Activated CD4-positive, alpha-beta T cell treated with anti-CD3 and anti-CD28 coated beads, Interleukin-2, amount 10 ng/mL, durations not matched to agents 7 days and 5 days (primary cell): ENCODE data around the gene MAP3K1. TPM values are rescaled to one million over a fixed set of nuclear protein-coding genes. Genes with fewer than 3 reads are reported as not detected.

Experiments
- CTCF ChIA-PET: fragments of 350-600 bp; sonication (Branson Sonifier 250); formaldehyde crosslinking; loops from one replicate; lab custom pipeline; 2021; ENCODE audit warnings: antibody characterized with exemption; lab: Charles Lee
- POLR2A ChIA-PET: fragments of 350-600 bp; sonication (Branson Sonifier 250); formaldehyde crosslinking; loops from one replicate; lab custom pipeline; 2021; ENCODE audit warnings: antibody characterized with exemption; lab: Charles Lee
- DNase-seq: peaks from one replicate; pipeline ENCODE4 v3.0.0-alpha.2; 2020
- H3K27ac Mint-ChIP-seq: one replicate; pipeline ENCODE4 v1.8.0; 2021; ENCODE audit warnings: mild to moderate bottlenecking, moderate library complexity, mixed read lengths
- H3K27me3 Mint-ChIP-seq: one replicate; pipeline ENCODE4 v1.8.0; 2021; ENCODE audit warnings: mixed read lengths
- H3K36me3 Mint-ChIP-seq: one replicate; pipeline ENCODE4 v1.8.0; 2021; ENCODE audit warnings: low read depth, mixed read lengths
- H3K4me1 Mint-ChIP-seq: one replicate; pipeline ENCODE4 v1.8.0; 2021; ENCODE audit warnings: mixed read lengths
- H3K4me3 Mint-ChIP-seq: one replicate; pipeline ENCODE4 v1.8.0; 2021; ENCODE audit warnings: mild to moderate bottlenecking, moderate library complexity, mixed read lengths
- H3K9me3 Mint-ChIP-seq: one replicate; pipeline ENCODE4 v1.8.0; 2021; ENCODE audit warnings: mixed read lengths
- total RNA-seq, 2 experiments: library from RNA; stranded (reverse); gene quantifications; one replicate each; pipeline ENCODE4 v1.2.3, GENCODE V29; 2021

MAP3K1 gene
- total RNA-seq, 2 experiments from 2014 or later: 59.9 to 63.9 TPM

DNA sequence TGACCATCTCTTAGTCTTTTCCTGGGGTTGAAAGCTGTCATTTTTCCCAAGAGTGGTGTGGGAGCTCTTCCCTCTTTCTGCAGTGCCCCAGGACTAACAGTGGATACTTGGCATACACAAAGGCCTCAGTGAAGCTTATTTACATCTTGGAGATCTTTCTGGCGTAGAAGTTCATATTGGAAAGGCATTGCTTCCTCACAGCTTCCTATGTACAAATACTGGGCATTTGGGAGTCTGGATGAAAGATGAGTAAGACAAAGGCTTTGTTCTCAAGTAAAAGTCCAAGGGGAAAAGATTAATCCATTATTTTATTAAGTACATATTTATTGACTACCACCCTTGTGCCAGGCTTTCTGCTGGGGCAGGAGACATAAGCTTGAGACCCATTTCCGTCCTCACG is 22.0 kb downstream of the MAP3K1 start:
- Mint-ChIP-seq H3K27me3 (no peaks in the 10 kb centered on the region), H3K9me3 (no peaks in the 10 kb centered on the region), H3K4me1 (peaks cover 75% of the 10 kb centered on the region), H3K27ac (no peak overlapping the region), H3K4me3 (no peak overlapping the region), H3K36me3 (peaks cover 5% of the 10 kb centered on the region)
- no peak for DNase-seq
- ChIA-PET CTCF (interaction anchor here (0.6 to 3.2 kb wide), 8 partner anchors 10 to 566 kb away, joined by 3 to 42 read pairs (median 4); no protein-coding TSS in a partner anchor), POLR2A (no interaction called here)

- Mint-ChIP-seq H3K27me3 (no peaks in the 10 kb centered on the region), H3K27ac (no peak overlapping the region), H3K4me1 (peaks cover 75% of the 10 kb centered on the region), H3K9me3 (no peaks in the 10 kb centered on the region), H3K4me3 (no peak overlapping the region), H3K36me3 (peaks cover 8% of the 10 kb centered on the region)
- DNase-seq: no peak
- ChIA-PET CTCF (interaction anchor here (0.6 to 3.2 kb wide), 12 partner anchors 10 to 574 kb away, joined by 3 to 42 read pairs (median 4); no protein-coding TSS in a partner anchor), POLR2A (no interaction called here)
Measured at GRCh38 chr5:56837956-56838355, 22.6 kb downstream of the MAP3K1 start.

- Mint-ChIP-seq H3K36me3 (peaks cover 14% of the 10 kb centered on the region), H3K27ac (peak overlapping the region; percentile 25), H3K27me3 (no peaks in the 10 kb centered on the region), H3K4me3 (peak overlapping the region; percentile 9), H3K4me1 (peaks cover 75% of the 10 kb centered on the region), H3K9me3 (no peaks in the 10 kb centered on the region)
- ChIA-PET CTCF (interaction anchor here (0.6 to 3.2 kb wide), 11 partner anchors 9 to 575 kb away, joined by 3 to 42 read pairs (median 5); no protein-coding TSS in a partner anchor), POLR2A (no interaction called here)
- DNase-seq: no peak
Measured at GRCh38 chr5:56838409-56839039, 23.2 kb downstream of the MAP3K1 start.

DNA sequence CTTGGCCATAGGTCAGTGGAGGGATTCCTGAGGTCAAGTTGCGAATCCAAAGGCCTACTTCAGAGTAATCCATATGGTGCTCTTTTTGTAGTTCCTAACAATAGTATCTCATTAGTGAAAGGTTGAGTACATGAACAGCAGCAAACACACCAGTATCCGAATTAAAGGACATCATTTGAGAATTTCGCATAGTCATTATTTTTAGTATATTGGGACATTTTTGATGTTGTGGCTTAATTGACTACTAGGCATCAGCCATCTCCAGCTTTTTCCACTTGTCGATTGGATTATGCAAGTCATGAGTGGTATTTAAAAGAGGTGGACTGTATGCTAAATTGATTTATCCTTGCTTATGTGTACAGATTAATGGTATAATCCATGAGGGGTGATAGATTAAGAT is 23.7 kb downstream of the MAP3K1 start:
- Mint-ChIP-seq H3K36me3 (peaks cover 16% of the 10 kb centered on the region), H3K27ac (peak overlapping the region; percentile 25), H3K27me3 (no peaks in the 10 kb centered on the region), H3K9me3 (no peaks in the 10 kb centered on the region), H3K4me3 (no peak overlapping the region), H3K4me1 (peaks cover 74% of the 10 kb centered on the region)
- ChIA-PET POLR2A (no interaction called here), CTCF (interaction anchor here (1.1 to 3.2 kb wide), 8 partner anchors 9 to 575 kb away, joined by 4 to 42 read pairs (median 5); no protein-coding TSS in a partner anchor)
- DNase-seq: no peak

DNA sequence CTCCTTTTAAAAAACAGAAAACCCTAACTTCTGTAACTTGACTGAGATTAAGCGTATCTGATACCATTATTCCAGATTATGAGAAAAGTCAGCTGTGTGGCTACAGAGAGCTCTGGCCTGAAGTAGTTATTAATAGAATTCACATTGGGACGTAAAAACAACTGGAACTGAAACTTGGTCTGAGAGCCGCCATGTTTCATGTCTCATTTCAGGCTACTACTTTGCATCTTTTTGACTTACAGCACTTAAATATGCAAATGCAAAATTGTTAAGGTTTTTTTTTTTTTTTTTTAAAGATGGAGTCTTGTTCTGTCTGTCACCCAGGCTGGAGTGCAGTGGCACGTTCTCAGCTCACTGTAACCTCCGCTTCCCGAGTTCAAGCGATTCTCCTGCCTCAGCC is 25.2 kb downstream of the MAP3K1 start:
- ChIA-PET CTCF (interaction anchor here (1.0 to 1.8 kb wide), 2 partner anchors 56 to 570 kb away, joined by 3 to 7 read pairs; no protein-coding TSS in a partner anchor), POLR2A (interaction anchor here (0.6 kb wide), 1 partner anchor 511 kb away, joined by 12 read pairs; no protein-coding TSS in a partner anchor)
- no peak overlapping the region for H3K4me3 Mint-ChIP-seq
- H3K9me3 Mint-ChIP-seq: no peaks in the 10 kb centered on the region
- H3K27ac Mint-ChIP-seq: no peak overlapping the region
- H3K36me3 Mint-ChIP-seq: peaks cover 24% of the 10 kb centered on the region
- peaks cover 76% of the 10 kb centered on the region for H3K4me1 Mint-ChIP-seq
- DNase-seq: no peak
- no peaks in the 10 kb centered on the region for H3K27me3 Mint-ChIP-seq

- ChIA-PET CTCF (interaction anchor here (1.0 kb wide), 1 partner anchor 11 kb away, joined by 5 read pairs; no protein-coding TSS in a partner anchor), POLR2A (no interaction called here)
- Mint-ChIP-seq H3K36me3 (peaks cover 45% of the 10 kb centered on the region), H3K4me3 (no peak overlapping the region), H3K9me3 (no peaks in the 10 kb centered on the region), H3K27me3 (no peaks in the 10 kb centered on the region), H3K27ac (no peak overlapping the region), H3K4me1 (peaks cover 80% of the 10 kb centered on the region)
- no peak for DNase-seq
Measured at GRCh38 chr5:56845277-56845676, 29.9 kb downstream of the MAP3K1 start.

DNA sequence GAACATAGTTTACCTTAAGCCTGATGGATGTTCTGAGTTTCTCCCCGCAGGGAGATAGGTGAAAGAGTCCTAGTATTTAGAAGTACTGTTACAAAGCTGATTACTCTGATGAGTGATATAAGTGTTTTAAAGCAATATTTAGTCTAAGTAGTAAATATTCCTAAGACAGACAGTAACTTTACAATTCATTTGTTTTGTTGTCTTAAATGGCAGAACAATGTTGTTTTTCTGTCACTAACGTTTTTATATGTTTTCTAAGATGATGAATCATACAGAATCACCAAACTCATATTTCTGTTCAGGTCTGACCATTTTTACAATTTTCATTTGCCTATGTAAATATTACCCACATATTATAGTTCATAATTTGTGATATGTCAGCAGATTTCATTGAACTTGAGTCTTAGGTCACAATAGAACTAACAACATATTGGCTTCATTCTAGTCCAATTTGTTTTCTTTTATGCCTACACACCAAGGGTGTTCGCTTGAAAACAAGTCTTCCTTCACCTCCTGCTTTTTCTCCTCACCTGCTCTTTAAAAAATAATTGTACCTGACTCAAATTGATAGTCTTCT is 30.6 kb downstream of the MAP3K1 start:
- no peaks in the 10 kb centered on the region for H3K27me3 Mint-ChIP-seq
- ChIA-PET CTCF (no interaction called here), POLR2A (no interaction called here)
- no peak for DNase-seq
- H3K4me1 Mint-ChIP-seq: peaks cover 85% of the 10 kb centered on the region
- no peak overlapping the region for H3K27ac Mint-ChIP-seq
- H3K9me3 Mint-ChIP-seq: no peaks in the 10 kb centered on the region
- H3K4me3 Mint-ChIP-seq: no peak overlapping the region
- H3K36me3 Mint-ChIP-seq: peaks cover 45% of the 10 kb centered on the region

- Mint-ChIP-seq H3K36me3 (peaks cover 45% of the 10 kb centered on the region), H3K27ac (no peak overlapping the region), H3K27me3 (no peaks in the 10 kb centered on the region), H3K4me1 (peaks cover 90% of the 10 kb centered on the region), H3K4me3 (no peak overlapping the region), H3K9me3 (no peaks in the 10 kb centered on the region)
- CTCF ChIA-PET: interaction anchor here (0.6 to 2.8 kb wide), 3 partner anchors 10 to 496 kb away, joined by 3 to 8 read pairs (median 4); no protein-coding TSS in a partner anchor
- DNase-seq: no peak
- POLR2A ChIA-PET: no interaction called here
Measured at GRCh38 chr5:56848206-56848605, 32.9 kb downstream of the MAP3K1 start.

DNA sequence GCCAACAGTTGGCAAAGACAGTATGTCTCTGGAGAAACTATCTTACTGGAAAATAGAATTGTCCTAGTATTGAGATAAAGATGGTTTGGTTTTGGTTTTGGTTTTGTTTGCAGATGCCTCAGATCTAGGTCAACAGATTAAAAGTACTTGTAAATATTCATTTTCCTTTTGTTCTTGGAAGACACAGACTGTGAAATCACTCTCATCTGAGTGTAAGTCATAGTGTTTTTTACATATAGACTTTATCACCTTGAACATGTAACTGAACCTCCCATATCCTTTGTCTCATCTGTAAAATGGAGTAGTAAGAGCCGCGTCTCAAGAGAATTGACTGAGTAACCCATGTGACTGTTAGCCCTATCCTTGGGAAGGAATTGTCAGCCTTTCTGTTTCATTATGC is 34.3 kb downstream of the MAP3K1 start:
- DNase-seq: no peak
- H3K27ac Mint-ChIP-seq: peak overlapping the region; percentile 32
- H3K9me3 Mint-ChIP-seq: no peaks in the 10 kb centered on the region
- H3K36me3 Mint-ChIP-seq: peaks cover 41% of the 10 kb centered on the region
- H3K4me1 Mint-ChIP-seq: peaks cover 89% of the 10 kb centered on the region
- H3K27me3 Mint-ChIP-seq: no peaks in the 10 kb centered on the region
- ChIA-PET POLR2A (no interaction called here), CTCF (no interaction called here)
- H3K4me3 Mint-ChIP-seq: peak overlapping the region; percentile 59

DNA sequence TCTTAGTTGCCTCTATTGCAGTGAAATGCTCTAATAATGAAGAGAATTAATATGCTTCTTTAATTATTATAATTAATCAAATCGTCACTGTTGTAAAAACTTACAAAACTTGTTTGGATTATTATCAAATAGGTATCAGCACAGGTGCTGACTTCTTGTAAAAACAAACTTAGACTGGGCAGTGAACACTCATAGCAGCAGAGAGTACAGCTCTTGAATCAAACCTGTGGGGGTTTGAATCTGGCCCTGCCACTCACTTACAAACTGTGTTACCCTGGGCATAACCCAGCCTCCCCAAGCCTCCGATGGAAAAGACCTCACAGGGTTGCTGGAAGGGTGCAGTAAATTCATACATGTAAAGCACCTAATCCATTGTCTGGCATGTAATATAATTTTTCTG is 35.1 kb downstream of the MAP3K1 start:
- DNase-seq: no peak
- Mint-ChIP-seq H3K27ac (no peak overlapping the region), H3K27me3 (no peaks in the 10 kb centered on the region), H3K9me3 (no peaks in the 10 kb centered on the region), H3K36me3 (peaks cover 41% of the 10 kb centered on the region), H3K4me1 (peaks cover 89% of the 10 kb centered on the region), H3K4me3 (no peak overlapping the region)
- ChIA-PET POLR2A (no interaction called here), CTCF (no interaction called here)

DNA sequence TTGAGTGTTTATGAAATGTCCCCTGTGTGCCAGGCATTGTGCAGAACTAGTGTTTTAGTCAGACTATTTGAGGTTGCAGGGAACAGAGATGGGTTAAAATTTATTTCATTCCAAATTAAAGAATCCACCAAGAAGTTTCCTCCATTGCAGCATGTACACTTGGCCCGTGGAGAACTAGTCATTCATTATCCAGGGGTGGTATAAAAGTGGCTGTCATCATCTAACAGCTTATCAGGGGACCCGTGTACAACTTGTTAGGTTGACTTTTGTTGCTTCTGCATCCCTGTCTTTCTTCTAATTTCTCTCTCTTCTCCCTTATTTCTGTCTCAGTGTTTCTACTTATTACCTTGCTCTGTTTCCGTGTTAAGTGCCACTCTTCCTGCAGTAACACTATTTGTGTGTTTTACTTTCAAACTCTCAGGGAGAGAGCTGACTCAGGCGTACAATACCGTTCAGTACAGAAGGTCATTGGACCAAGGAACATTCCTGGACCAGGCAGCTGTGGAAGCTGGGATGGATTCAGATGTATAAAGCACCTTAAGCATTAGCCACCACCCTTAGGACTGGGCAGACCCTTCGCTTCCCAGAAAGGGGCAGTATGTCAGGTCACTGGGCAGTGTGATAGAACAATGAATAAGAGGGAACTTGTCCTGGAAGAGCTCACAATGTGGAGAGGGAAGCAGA is 36.1 kb downstream of the MAP3K1 start:
- peak overlapping the region; percentile 41 for H3K27ac Mint-ChIP-seq
- peaks cover 36% of the 10 kb centered on the region for H3K36me3 Mint-ChIP-seq
- H3K27me3 Mint-ChIP-seq: no peaks in the 10 kb centered on the region
- H3K4me1 Mint-ChIP-seq: peaks cover 86% of the 10 kb centered on the region
- POLR2A ChIA-PET: no interaction called here
- CTCF ChIA-PET: no interaction called here
- H3K9me3 Mint-ChIP-seq: no peaks in the 10 kb centered on the region
- H3K4me3 Mint-ChIP-seq: peak overlapping the region; percentile 8
- no peak for DNase-seq

DNA sequence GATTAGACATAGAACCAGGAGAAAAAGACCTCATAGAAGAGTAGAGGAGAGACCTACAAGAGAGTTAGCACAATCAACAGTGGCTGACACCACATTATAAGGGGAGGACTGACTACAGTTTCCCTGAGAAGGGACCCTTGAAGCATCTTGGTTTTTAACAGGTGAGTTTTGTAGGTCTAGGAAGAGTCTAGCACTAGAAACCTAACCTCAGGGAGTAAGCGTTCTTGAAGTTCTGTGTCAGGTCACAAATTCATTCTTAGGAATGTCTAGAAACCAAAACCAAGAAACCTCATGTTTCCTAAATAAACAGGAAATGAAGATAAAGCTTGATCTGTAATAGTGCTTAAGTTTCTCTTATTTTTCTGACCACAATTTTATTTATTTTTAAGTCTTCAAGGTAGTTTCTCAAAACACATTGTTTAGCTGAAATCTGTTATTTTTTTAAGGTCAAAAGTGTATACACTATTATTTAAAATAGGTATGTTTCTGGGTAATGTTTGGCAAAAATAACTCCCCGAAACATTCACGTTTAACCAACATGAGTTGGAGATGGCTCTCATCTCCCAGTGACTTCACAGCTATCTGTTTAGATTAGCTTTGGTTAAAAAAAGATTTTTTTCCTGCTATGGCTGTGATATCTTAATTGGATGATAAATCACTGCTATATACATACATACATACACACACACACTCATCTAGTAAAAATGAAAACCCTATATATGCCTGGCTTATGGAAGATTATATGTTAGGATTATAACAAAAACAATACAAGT is 37.1 kb downstream of the MAP3K1 start:
- Mint-ChIP-seq H3K4me3 (peak overlapping the region; percentile 38), H3K36me3 (peaks cover 33% of the 10 kb centered on the region), H3K4me1 (peaks cover 78% of the 10 kb centered on the region), H3K27me3 (no peaks in the 10 kb centered on the region), H3K27ac (peak overlapping the region; percentile 68), H3K9me3 (no peaks in the 10 kb centered on the region)
- ChIA-PET CTCF (no interaction called here), POLR2A (no interaction called here)
- DNase-seq: no peak
